ENCODE data around the gene ATXN10.

Gene ATXN10

DNA sequence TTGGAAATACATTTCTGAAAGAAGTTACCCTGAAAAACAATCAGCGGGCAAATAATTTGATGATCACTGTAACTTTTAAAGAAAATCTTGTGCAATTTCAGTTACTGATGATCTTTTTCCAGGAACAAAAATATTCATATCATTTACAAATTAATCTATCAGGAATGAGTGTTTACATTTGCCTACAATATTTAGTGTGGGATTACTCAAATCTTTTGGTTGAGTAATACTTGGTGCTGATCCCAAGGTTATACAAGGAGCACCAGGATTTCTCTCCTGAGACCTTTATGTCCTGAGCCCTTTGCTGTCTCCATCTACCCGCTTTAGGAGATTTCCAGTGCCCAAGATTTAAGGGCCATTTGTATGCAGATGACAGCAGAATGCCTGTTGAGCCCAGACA is 116.1 kb downstream of the ATXN10 start:
- H3K79me2 ChIP-seq (ENCODE audit: low read length) = 0 out of 2 replicates have a peak, but pooled peaks cover 3% of the 10 kb centered on the region
- H4K20me1 ChIP-seq (ENCODE audit: insufficient read depth, low read length) = peaks cover 7% of the 10 kb centered on the region; the same call in 1 of the 2 replicates
- H3K4me2 ChIP-seq (ENCODE audit: low read length) = no peak overlapping the region
- H3K9me3 ChIP-seq (ENCODE audit: insufficient read depth, low read length) = no peaks in the 10 kb centered on the region
- H3K36me3 ChIP-seq (replicated peaks; ENCODE audit: low read depth, low read length) = no peaks in the 10 kb centered on the region
- H2AFZ ChIP-seq (ENCODE audit: low read depth, low read length) = no peak overlapping the region
- no peak overlapping the region for H3K9ac ChIP-seq (ENCODE audit: low read length)
- no peak for TF ChIP-seq EZH2phosphoT487 (IDR thresholded peaks at IDR 0.05; ENCODE audit: low read depth)
- TF ChIP-seq CTCF (IDR thresholded peaks at IDR 0.05; ENCODE audit: low read depth, low read length) = no peak
- no peaks in the 10 kb centered on the region for H3K27me3 ChIP-seq (ENCODE audit: low read depth, low read length)
- H3K27ac ChIP-seq (ENCODE audit: low read length) = no peak overlapping the region
- H3K4me3 ChIP-seq (ENCODE audit: low read length) = no peak overlapping the region
- H3K4me1 ChIP-seq (ENCODE audit: low read length) = peaks cover 12% of the 10 kb centered on the region

DNA sequence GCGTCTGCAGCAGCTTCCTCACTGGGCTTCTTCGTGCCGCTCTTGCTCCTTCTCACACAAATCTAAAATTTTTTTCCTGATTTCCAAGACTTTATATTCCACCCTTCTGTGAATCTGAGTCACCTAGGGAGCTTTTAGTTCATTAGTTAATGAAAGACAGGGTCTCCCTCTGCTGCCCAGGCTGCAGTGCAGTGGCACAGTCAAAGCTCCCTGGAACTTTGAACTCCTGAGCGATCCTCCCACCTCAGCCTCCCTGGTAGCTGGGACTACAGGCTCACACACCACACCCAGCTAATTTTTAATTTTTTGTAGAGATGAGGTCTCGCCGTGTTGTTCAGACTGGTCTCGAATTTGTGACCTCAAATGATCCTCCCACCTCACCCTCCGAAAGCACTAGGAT is 116.9 kb downstream of the ATXN10 start:
- no peak for TF ChIP-seq CTCF (IDR thresholded peaks at IDR 0.05; ENCODE audit: low read depth, low read length)
- no peak for TF ChIP-seq EZH2phosphoT487 (IDR thresholded peaks at IDR 0.05; ENCODE audit: low read depth)
- Histone ChIP-seq H3K9me3 (ENCODE audit: insufficient read depth, low read length) (no peaks in the 10 kb centered on the region), H2AFZ (ENCODE audit: low read depth, low read length) (no peak overlapping the region), H3K4me1 (ENCODE audit: low read length) (peaks cover 12% of the 10 kb centered on the region), H3K27me3 (ENCODE audit: low read depth, low read length) (no peaks in the 10 kb centered on the region), H3K27ac (ENCODE audit: low read length) (no peak overlapping the region), H3K36me3 (replicated peaks; ENCODE audit: low read depth, low read length) (peaks cover 3% of the 10 kb centered on the region), H3K4me3 (ENCODE audit: low read length) (no peak overlapping the region), H3K4me2 (ENCODE audit: low read length) (no peak overlapping the region), H4K20me1 (ENCODE audit: insufficient read depth, low read length) (peaks cover 7% of the 10 kb centered on the region; the same call in 1 of the 2 replicates), H3K9ac (ENCODE audit: low read length) (no peak overlapping the region), H3K79me2 (ENCODE audit: low read length) (0 out of 2 replicates have a peak, but pooled peaks cover 3% of the 10 kb centered on the region)

DNA sequence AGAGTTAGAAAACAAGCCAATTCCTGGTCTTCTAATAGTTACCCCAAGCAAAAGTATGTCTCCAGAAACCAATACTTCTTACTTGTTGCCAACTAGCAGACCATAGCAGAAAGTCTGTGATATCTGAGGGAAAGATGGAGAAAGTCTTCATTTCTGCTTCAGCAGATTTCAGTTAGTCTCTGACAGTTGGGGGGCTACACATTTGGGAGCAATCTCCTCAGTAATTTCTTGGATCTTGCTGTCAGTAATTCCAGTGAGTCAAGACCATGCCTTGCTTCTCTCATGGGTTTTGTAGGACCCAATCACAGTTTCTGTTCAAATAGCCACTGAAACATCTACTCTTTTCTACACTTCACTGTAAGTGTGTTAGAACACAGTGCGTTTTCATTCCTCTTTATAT is 118.8 kb downstream of the ATXN10 start:
- no peak overlapping the region for H2AFZ ChIP-seq (ENCODE audit: low read depth, low read length)
- no peak overlapping the region for H3K27ac ChIP-seq (ENCODE audit: low read length)
- H3K79me2 ChIP-seq (ENCODE audit: low read length) = 0 out of 2 replicates have a peak, but pooled peaks cover 3% of the 10 kb centered on the region
- H3K4me3 ChIP-seq (ENCODE audit: low read length) = no peak overlapping the region
- H3K36me3 ChIP-seq (replicated peaks; ENCODE audit: low read depth, low read length) = peaks cover 13% of the 10 kb centered on the region
- no peak overlapping the region for H3K4me2 ChIP-seq (ENCODE audit: low read length)
- no peaks in the 10 kb centered on the region; the same call in 1 of the 2 replicates for H4K20me1 ChIP-seq (ENCODE audit: insufficient read depth, low read length)
- TF ChIP-seq CTCF (IDR thresholded peaks at IDR 0.05; ENCODE audit: low read depth, low read length) (no peak), EZH2phosphoT487 (IDR thresholded peaks at IDR 0.05; ENCODE audit: low read depth) (no peak)
- no peak overlapping the region for H3K9ac ChIP-seq (ENCODE audit: low read length)
- H3K9me3 ChIP-seq (ENCODE audit: insufficient read depth, low read length) = peaks cover 8% of the 10 kb centered on the region; the same call in 1 of the 2 replicates
- H3K27me3 ChIP-seq (ENCODE audit: low read depth, low read length) = no peaks in the 10 kb centered on the region
- H3K4me1 ChIP-seq (ENCODE audit: low read length) = peaks cover 4% of the 10 kb centered on the region

- Histone ChIP-seq H3K9ac (ENCODE audit: low read length) (no peak overlapping the region), H3K4me3 (ENCODE audit: low read length) (no peak overlapping the region), H3K4me2 (ENCODE audit: low read length) (no peak overlapping the region), H2AFZ (ENCODE audit: low read depth, low read length) (no peak overlapping the region), H3K4me1 (ENCODE audit: low read length) (no peaks in the 10 kb centered on the region), H3K27me3 (ENCODE audit: low read depth, low read length) (no peaks in the 10 kb centered on the region), H3K9me3 (ENCODE audit: insufficient read depth, low read length) (peaks cover 8% of the 10 kb centered on the region; the same call in 1 of the 2 replicates), H3K79me2 (ENCODE audit: low read length) (no peaks in the 10 kb centered on the region), H3K27ac (ENCODE audit: low read length) (no peak overlapping the region), H4K20me1 (ENCODE audit: insufficient read depth, low read length) (no peaks in the 10 kb centered on the region), H3K36me3 (replicated peaks; ENCODE audit: low read depth, low read length) (peaks cover 24% of the 10 kb centered on the region)
- no peak for TF ChIP-seq EZH2phosphoT487 (IDR thresholded peaks at IDR 0.05; ENCODE audit: low read depth)
- TF ChIP-seq CTCF (IDR thresholded peaks at IDR 0.05; ENCODE audit: low read depth, low read length) = no peak
These were observed 121.5 kb downstream of the ATXN10 start for GRCh38 chr22:45793161-45793560.

Data from OCI-LY3 (cell line).